Fibroblast of the aortic adventitia (primary cell): ENCODE measurements around the gene PROM1. TPM values are rescaled to one million over a fixed set of nuclear protein-coding genes. Genes with fewer than 3 reads are reported as not detected.

Experiments used
- DNase-seq: peaks from one replicate; pipeline ENCODE4 v3.0.0-alpha.2; 2010; ENCODE audit warnings: low read depth
- H3K4me3 ChIP-seq: 2 replicates; pipeline ENCODE4 v1.5.1; 2011; ENCODE audit warnings: low read depth, mild to moderate bottlenecking, control low read depth, low read length, moderate library complexity
- CTCF ChIP-seq: IDR thresholded peaks from 2 replicates; pipeline ENCODE4 v1.5.1; 2011; ENCODE audit warnings: mild to moderate bottlenecking, low read length, control low read depth, inconsistent platforms; ENCODE audit not compliant: insufficient read depth
- total RNA-seq: library from RNA; depleted of rRNA; stranded (reverse); fragments of >200 nt; gene quantifications from 2 replicates; pipeline ENCODE4 v1.2.3, GENCODE V29; 2012; ENCODE audit warnings: low replicate concordance

The PROM1 gene
- total RNA-seq, 1 donor: under 0.01 TPM

- no peak for TF ChIP-seq CTCF
- DNase-seq: no peak
- no peak overlapping the region for H3K4me3 ChIP-seq
Observed at GRCh38 chr4:16079046-16079445, 4.8 kb downstream of the PROM1 start.

- DNase-seq: no peak
- H3K4me3 ChIP-seq: no peak overlapping the region
- TF ChIP-seq CTCF: no peak
Observed at GRCh38 chr4:16078195-16078760, 5.5 kb downstream of the PROM1 start.

GRCh38 chr4:16077786-16078185 is 6.0 kb downstream of the PROM1 start:
- H3K4me3 ChIP-seq: no peak overlapping the region
- no peak for TF ChIP-seq CTCF
- no peak for DNase-seq

- DNase-seq: no peak
- H3K4me3 ChIP-seq: no peak overlapping the region
- TF ChIP-seq CTCF: no peak
Observed at GRCh38 chr4:16075975-16076757, 7.7 kb downstream of the PROM1 start.

GRCh38 chr4:16075061-16075460 is 8.8 kb downstream of the PROM1 start:
- no peak for TF ChIP-seq CTCF
- no peak overlapping the region for H3K4me3 ChIP-seq
- no peak for DNase-seq

GRCh38 chr4:16072168-16072567 is 11.7 kb downstream of the PROM1 start:
- no peak for DNase-seq
- no peak for TF ChIP-seq CTCF
- H3K4me3 ChIP-seq: no peak overlapping the region
